Endothelial cell of umbilical vein (primary cell): ENCODE measurements around the gene GLUD2. TPM values are rescaled to one million over a fixed set of nuclear protein-coding genes. Genes with fewer than 3 reads are reported as not detected.

Experiments used
- BruUV-seq: library from RNA; stranded (reverse); fragments of 400-500 nt; replicated peaks from 2 replicates; lab custom pipeline; 2021; lab: Mats Ljungman, UMichigan
- CTCF ChIA-PET: fragments of 300-600, 350-600 bp; sonication (Branson Sonifier 250); formaldehyde crosslinking; loops from one replicate; lab custom pipeline; 2021; ENCODE audit warnings: antibody characterized with exemption, inconsistent platforms; lab: Charles Lee
- POLR2A ChIA-PET: fragments of 300-600, 350-600 bp; sonication (Branson Sonifier 250); formaldehyde crosslinking; loops from one replicate; lab custom pipeline; 2021; ENCODE audit warnings: antibody characterized with exemption, inconsistent platforms; lab: Charles Lee
- DNase-seq: peaks from one replicate; pipeline ENCODE4 v3.0.0-alpha.2; 2011; ENCODE audit warnings: low read depth, low spot score
- FAIRE-seq: peaks from 2 replicates; lab custom pipeline; 2011; peaks lifted over from hg19 to GRCh38; lab: Jason Lieb, UNC
- H2AFZ ChIP-seq: 2 replicates; pipeline ENCODE4 v1.6.0; 2012; ENCODE audit warnings: low read depth, low read length, control low read depth, inconsistent platforms
- H3K27ac ChIP-seq: 2 replicates; pipeline ENCODE4 v1.5.1; 2011; ENCODE audit warnings: low read depth, mild to moderate bottlenecking, control low read depth, low read length, moderate library complexity; ENCODE audit not compliant: insufficient read depth
- H3K27me3 ChIP-seq, 2 experiments: 2 replicates each; pipeline versions ENCODE4 v1.6.0 to v1.6.1; 2011; ENCODE audit warnings: low read length in 2 of 2, mixed read lengths in 1 of 2; ENCODE audit not compliant: control insufficient read depth in 2 of 2, insufficient read depth in 2 of 2
- H3K36me3 ChIP-seq, 2 experiments: 2 replicates in 1 of 2; 3 replicates in 1 of 2; pipeline ENCODE4 v1.5.1; 2011; ENCODE audit warnings: low read length in 2 of 2, mild to moderate bottlenecking in 1 of 2, moderate library complexity in 1 of 2; ENCODE audit not compliant: control insufficient read depth in 2 of 2, insufficient read depth in 2 of 2; ENCODE audit errors: extremely low read depth in 1 of 2
- H3K4me1 ChIP-seq: 3 replicates; pipeline ENCODE4 v1.5.1; 2011; ENCODE audit warnings: mild to moderate bottlenecking, low read length; ENCODE audit not compliant: control insufficient read depth, insufficient read depth; ENCODE audit errors: extremely low read depth
- H3K4me2 ChIP-seq: 2 replicates; pipeline ENCODE4 v1.6.1; 2011; ENCODE audit warnings: low read length, control low read depth, mixed read lengths; ENCODE audit not compliant: insufficient read depth
- H3K4me3 ChIP-seq, 3 experiments: fragments of 200-600 bp in 1 of 3; sonication (generic), shearing (Covaris generic) in 1 of 3; replicated peaks in 1 of 3; 2 replicates each; pipeline ENCODE4 v1.5.1; 2011 to 2016; ENCODE audit warnings: control low read depth in 3 of 3, low read length in 3 of 3, mild to moderate bottlenecking in 2 of 3, inconsistent platforms in 1 of 3, low read depth in 1 of 3, moderate library complexity in 1 of 3; ENCODE audit not compliant: insufficient read depth in 1 of 3
- H3K79me2 ChIP-seq: 2 replicates; pipeline ENCODE4 v1.6.0; 2012; ENCODE audit warnings: low read length, inconsistent platforms; ENCODE audit not compliant: control insufficient read depth, insufficient read depth
- H3K9ac ChIP-seq: replicated peaks from 2 replicates; pipeline ENCODE3; 2011; ENCODE audit warnings: low read length, control low read depth; ENCODE audit not compliant: insufficient read depth; ENCODE audit errors: extremely low read depth
- H3K9me1 ChIP-seq: replicated peaks from 3 replicates; pipeline ENCODE4 v1.6.0; 2011; ENCODE audit warnings: mild to moderate bottlenecking, low read length; ENCODE audit not compliant: control insufficient read depth, insufficient read depth; ENCODE audit errors: extremely low read depth
- H3K9me3 ChIP-seq: replicated peaks from 2 replicates; pipeline ENCODE4 v1.5.1; 2012; ENCODE audit warnings: low read length, inconsistent platforms; ENCODE audit not compliant: control insufficient read depth, insufficient read depth
- H4K20me1 ChIP-seq: replicated peaks from 2 replicates; pipeline ENCODE3; 2011; ENCODE audit warnings: mild to moderate bottlenecking, low read length; ENCODE audit not compliant: control insufficient read depth, insufficient read depth; ENCODE audit errors: extremely low read depth
- EZH2 ChIP-seq: IDR thresholded peaks from 2 replicates; pipeline ENCODE4 v1.6.1; 2012; ENCODE audit warnings: borderline replicate concordance, low read depth, mild to moderate bottlenecking, moderate library complexity, low read length, inconsistent platforms; ENCODE audit not compliant: severe bottlenecking
- FOS ChIP-seq: IDR thresholded peaks from 2 replicates; pipeline ENCODE4 v1.6.1; 2011; ENCODE audit warnings: mild to moderate bottlenecking, low read length, moderate library complexity, borderline replicate concordance; ENCODE audit not compliant: insufficient read depth
- JUN ChIP-seq: IDR thresholded peaks from 2 replicates; pipeline ENCODE4 v1.6.1; 2011; ENCODE audit warnings: borderline replicate concordance, low read depth; ENCODE audit not compliant: insufficient read length, insufficient read depth
- MAX ChIP-seq: IDR thresholded peaks from 2 replicates; pipeline ENCODE4 v1.6.1; 2011; ENCODE audit not compliant: insufficient read depth, insufficient read length
- MYC ChIP-seq: IDR thresholded peaks from one replicate; pipeline ENCODE4 v1.6.1; 2011; ENCODE audit warnings: mild to moderate bottlenecking, low read depth, low read length
- POLR2A ChIP-seq: IDR thresholded peaks from 2 replicates; pipeline ENCODE4 v1.6.1; 2012; ENCODE audit warnings: low read depth, mild to moderate bottlenecking, control low read depth, low read length
- POLR2AphosphoS5 ChIP-seq: IDR thresholded peaks from 2 replicates; pipeline ENCODE4 v1.6.1; 2012; ENCODE audit warnings: low read depth, mild to moderate bottlenecking, control low read depth, low read length, moderate library complexity; ENCODE audit not compliant: insufficient read depth
- dilution Hi-C: fragments of 300-500 bp; cut with MboI; formaldehyde crosslinking; loops from one replicate; pipeline ENCODE4 v1.15.0; 2019; ENCODE audit warnings: low sequenced_read_pairs; ENCODE audit not compliant: extremely low pct_ligation_motif_present
- intact Hi-C: fragments of 100-400 bp; cut with micrococcal nuclease; formaldehyde crosslinking; loops from one replicate; pipeline ENCODE4 v1.10.0; 2022
- polyA plus RNA-seq, 4 experiments: library from polyadenylated mRNA; depleted of rRNA in 3 of 4; stranded (reverse) in 3 of 4; unstranded in 1 of 4; fragments of >200 nt; gene quantifications; 2 replicates each; pipeline versions ENCODE4 v1.2.1 to v1.2.3, GENCODE V29; 2011 to 2012; ENCODE audit warnings: missing spikeins in 1 of 4
- total RNA-seq: library from RNA; stranded (reverse); gene quantifications from 2 replicates; pipeline ENCODE4 v1.2.3, GENCODE V29; 2021

GLUD2 gene
- total and polyA plus RNA-seq, 2 donors (not counting 3 experiments of a cell fraction or from before 2014, with no cell fraction given) = 0.19 to 0.33 TPM

- no peaks in the 10 kb centered on the region for H4K20me1 ChIP-seq
- H3K4me3 ChIP-seq = no peak overlapping the region
- intact Hi-C loops = no loop called here
- TF ChIP-seq JUN = no peak
- TF ChIP-seq MAX = no peak
- no peak for TF ChIP-seq POLR2A
- no peak for TF ChIP-seq POLR2AphosphoS5
- no peak for TF ChIP-seq FOS
- no peak overlapping the region for H3K9ac ChIP-seq
- no peak overlapping the region for H2AFZ ChIP-seq
- no peaks in the 10 kb centered on the region for H3K9me3 ChIP-seq
- no peak overlapping the region for H3K4me2 ChIP-seq
- H3K27ac ChIP-seq = no peak overlapping the region
- dilution Hi-C loops = no loop called here
- ChIA-PET CTCF (no interaction called here), POLR2A (no interaction called here)
- FAIRE-seq (no peak), DNase-seq (no peak)
- H3K4me1 ChIP-seq = no peaks in the 10 kb centered on the region
- no peaks in the 10 kb centered on the region for H3K36me3 ChIP-seq
- no peaks in the 10 kb centered on the region for H3K79me2 ChIP-seq
- H3K27me3 ChIP-seq = no peaks in the 10 kb centered on the region
- no peaks in the 10 kb centered on the region for H3K9me1 ChIP-seq
- no TSS peak for BruUV-seq
Measured at GRCh38 chrX:121036951-121037350, 10.5 kb upstream of the GLUD2 start.

- H3K9me3 ChIP-seq = no peaks in the 10 kb centered on the region
- intact Hi-C loops (no loop called here), dilution Hi-C loops (no loop called here)
- H4K20me1 ChIP-seq = no peaks in the 10 kb centered on the region
- no peak overlapping the region for H3K9ac ChIP-seq
- H3K9me1 ChIP-seq = no peaks in the 10 kb centered on the region
- H2AFZ ChIP-seq = no peak overlapping the region
- H3K4me1 ChIP-seq = no peaks in the 10 kb centered on the region
- TF ChIP-seq FOS (no peak), POLR2AphosphoS5 (no peak), MYC (no peak), POLR2A (no peak), MAX (no peak), EZH2 (no peak)
- H3K27ac ChIP-seq = no peak overlapping the region
- H3K79me2 ChIP-seq = no peaks in the 10 kb centered on the region
- H3K27me3 ChIP-seq = no peaks in the 10 kb centered on the region
- BruUV-seq = no TSS peak
- FAIRE-seq = no peak
- CTCF ChIA-PET = no interaction called here
- no peak for DNase-seq
- H3K36me3 ChIP-seq = no peaks in the 10 kb centered on the region
- H3K4me2 ChIP-seq = no peak overlapping the region
- no peak overlapping the region for H3K4me3 ChIP-seq
- POLR2A ChIA-PET = no interaction called here
Measured at GRCh38 chrX:121050781-121051180, 3.4 kb downstream of the GLUD2 start.
